NCI-H748 (cell line): ENCODE results near the gene SNX24.
A peak's percentile ranks its signal among the peaks of the same experiment; 100 is the strongest.
"Not testable (repeated sequence)": the region's sequence is repeated elsewhere in the genome, so short reads cannot be mapped to it uniquely, and the experiment has no call there.

Experiments used
- DNase-seq: peaks from one replicate; lab custom pipeline; 2025; ENCODE audit not compliant: unreplicated experiment; lab: John Stamatoyannopoulos, UW

Gene SNX24, protein sequence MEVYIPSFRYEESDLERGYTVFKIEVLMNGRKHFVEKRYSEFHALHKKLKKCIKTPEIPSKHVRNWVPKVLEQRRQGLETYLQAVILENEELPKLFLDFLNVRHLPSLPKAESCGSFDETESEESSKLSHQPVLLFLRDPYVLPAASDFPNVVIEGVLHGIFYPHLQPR

GRCh38 chr5:122845229-122846050, at the start of gene SNX24:
TSS of gene SNX24 (plus strand) at chr5:122845613. CDS start at chr5:122845634, 21 bp downstream.
- peak; percentile 93 for DNase-seq

DNA sequence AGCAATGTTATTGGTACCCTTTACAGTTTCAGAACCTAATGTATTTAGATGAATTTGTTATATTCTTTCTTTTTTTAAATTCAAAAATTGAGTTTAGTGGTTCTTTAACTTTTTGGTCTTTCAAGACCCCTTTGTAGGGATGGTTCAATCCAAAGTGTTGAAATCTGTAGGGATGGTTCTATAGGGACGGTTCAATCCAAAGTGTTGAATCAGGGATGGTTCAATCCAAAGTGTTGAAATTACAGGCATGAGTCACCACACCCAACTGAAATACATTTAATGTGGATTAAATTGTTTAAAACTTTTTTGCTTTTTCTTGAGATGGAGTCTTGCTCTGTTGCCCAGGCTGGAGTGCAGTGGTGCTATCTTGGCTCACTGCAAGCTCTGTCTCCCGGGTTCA, 39.9 kb upstream of the SNX24 start:
- DNase-seq = no peak

GRCh38 chr5:122810405-122810804, 35.0 kb upstream of the SNX24 start:
- DNase-seq = no peak

DNA sequence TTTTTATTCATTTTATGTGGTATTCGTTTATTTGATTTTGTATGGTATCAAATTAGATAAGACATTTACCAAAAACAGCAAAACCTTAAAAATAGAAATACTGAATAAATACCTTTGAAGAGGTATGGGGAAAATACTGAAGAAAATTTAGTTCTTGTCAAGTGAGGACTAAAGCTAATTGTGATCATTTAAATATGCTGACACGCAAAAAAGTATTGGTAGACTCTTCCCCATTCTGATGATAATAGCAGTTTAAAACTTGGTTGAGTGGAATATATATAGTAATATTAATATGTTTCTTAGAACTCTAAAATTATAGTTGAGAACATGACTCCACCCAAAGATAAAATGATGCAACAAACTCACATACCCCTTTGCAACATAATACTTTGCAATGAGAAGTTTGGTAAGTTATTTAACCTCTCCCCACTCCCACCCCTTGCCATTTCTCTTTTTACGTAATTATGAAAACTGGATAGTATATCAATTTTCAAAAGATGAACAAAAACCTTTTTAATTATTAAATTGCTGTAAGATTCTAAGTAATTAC, 30.1 kb upstream of the SNX24 start:
- DNase-seq = no peak

DNA sequence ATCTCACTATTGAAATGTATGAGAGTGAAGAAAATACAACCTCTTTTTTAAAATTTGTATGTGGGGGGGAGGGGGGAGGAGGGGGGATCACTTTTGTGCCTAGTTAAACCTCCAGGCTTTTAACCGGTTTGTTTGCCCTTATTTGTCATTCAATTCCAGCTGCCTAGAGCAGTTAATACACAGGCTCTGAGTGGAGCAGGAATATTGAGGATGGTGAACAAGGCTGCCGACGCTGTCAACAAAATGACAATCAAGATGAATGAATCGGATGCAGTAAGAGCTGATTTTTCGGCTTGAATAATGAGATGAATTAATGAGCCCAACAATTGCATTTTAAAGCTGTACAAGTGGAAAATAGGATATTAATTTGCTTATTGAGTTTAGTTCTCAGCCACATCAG, 28.7 kb upstream of the SNX24 start:
- DNase-seq = peak; percentile 73

DNA sequence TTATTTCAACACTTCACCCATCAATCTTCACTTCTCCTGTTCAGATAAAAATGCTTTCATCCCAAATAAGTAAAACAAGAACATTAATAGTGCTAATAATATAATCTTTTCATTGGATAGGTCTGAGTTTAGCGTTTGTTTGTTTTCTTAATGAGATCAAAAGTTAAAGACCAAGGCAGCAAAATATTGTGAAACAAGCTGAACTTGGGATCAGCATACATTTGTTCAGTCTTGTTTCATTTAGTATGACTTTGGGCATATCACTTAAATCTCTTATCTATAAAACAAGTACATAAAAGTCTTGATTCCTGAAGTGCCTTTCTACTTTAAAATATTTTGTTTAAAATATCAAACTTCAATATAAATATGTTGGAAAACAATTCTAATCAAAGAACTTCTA, 13.4 kb upstream of the SNX24 start:
- DNase-seq = no peak

DNA sequence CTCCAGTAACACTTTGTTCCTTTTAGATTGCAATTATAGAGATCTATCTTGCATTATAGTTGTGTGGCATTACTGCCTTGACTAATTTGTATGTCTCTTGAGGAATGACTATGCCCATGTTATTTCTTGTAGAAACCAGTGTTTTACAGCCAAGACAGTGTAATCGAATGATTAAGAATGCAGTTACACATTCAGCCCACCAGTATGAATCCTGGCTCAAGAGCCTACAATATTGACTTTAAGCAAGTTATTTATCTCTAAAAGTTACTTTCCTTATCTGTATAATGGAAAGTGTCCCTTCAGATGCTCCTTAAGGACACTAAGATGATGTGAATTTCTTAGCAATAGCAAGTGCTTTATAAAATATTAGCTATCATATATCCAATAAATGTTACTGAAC, 9.7 kb upstream of the SNX24 start:
- no peak for DNase-seq

- DNase-seq = no peak
These were observed 8.5 kb upstream of the SNX24 start for GRCh38 chr5:122836947-122837346.

DNA sequence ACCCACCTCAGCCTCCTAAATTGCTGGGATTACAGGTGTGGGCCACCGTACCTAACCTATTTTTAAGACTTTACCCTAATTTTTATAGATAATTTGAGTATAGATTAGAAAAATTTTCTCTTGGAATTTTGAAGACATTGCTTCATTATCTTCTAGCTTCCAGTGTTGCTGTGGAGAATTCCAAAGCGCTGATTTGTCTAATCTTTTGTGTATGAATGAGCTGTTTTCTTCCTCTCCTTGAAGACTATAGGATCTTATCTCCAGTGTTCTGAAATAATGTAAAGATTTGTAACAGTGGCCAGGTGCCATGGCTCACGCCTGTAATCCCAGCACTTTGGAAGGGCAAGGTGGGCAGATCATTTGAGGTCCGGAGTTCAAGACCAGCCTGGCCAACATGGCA, 5.7 kb upstream of the SNX24 start:
- no peak for DNase-seq

GRCh38 chr5:122842016-122842580, 3.3 kb upstream of the SNX24 start:
- DNase-seq = no peak

- peak; percentile 40 for DNase-seq
These were observed 1.1 kb upstream of the SNX24 start for GRCh38 chr5:122844136-122844909.

DNA sequence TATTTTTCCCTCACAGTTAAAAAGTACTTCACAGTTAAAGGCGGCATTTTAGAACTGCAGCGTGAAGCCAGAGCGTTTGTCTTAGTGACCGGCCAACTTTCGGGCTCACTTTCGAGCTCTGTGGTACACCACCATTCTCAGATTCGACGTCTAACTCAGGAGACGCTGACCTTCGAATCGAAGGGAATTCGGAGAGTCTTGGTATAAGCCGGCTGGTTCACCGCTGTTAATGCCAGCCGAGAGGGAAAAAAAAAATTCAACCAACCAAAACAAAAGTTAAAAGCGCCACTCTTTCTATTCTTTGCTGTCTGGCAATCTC, 544 bp upstream of the SNX24 start:
- no peak for DNase-seq

DNA sequence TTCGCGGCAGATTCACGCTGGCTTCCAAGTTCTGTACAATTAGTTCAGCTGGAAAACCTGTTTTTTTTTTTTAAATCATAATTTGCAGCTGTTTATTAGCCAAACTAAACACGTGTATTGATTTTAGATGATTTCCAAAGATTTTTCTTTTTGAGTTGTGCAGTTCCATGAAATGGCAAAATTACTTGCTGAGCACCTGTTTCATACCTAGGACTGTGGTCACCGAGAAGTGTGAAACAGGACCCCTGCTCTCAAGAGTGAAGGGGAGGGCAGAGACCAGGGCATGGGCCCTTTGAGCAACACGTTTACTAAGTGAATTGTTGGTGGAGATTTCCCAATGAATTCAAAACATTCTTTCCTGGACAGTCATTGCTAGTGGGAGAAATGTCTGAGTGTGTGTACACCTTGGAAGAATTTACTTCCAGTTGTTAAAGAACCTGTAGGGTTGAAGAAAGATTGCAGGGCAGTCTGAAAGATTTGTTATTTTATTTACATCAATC, 688 bp downstream of the SNX24 start:
- DNase-seq = peak; percentile 67

- DNase-seq = peak; percentile 9
These were observed 2.3 kb downstream of the SNX24 start for GRCh38 chr5:122847687-122848081.

DNA sequence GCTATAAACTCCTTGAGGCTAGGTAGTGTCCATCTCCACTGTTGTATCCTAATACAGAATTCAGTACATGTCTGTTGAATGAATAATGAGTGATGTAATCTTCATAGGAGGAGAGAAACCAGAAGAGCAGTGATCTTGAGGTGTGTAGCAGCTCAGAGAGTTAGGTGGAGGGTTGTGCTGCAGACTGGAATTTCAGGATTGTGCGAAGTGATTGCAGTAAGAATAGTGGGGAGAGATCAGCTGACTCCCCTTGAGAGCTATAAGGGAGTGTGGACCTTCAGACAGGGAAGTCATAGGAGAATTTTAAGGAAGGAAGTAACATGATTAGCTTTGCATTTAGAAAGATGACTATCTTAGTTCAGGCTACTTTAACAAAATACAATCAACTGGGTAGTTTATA, 4.4 kb downstream of the SNX24 start:
- DNase-seq = no peak

GRCh38 chr5:122857538-122857937, 12.1 kb downstream of the SNX24 start:
- not testable (repeated sequence) for DNase-seq

DNA sequence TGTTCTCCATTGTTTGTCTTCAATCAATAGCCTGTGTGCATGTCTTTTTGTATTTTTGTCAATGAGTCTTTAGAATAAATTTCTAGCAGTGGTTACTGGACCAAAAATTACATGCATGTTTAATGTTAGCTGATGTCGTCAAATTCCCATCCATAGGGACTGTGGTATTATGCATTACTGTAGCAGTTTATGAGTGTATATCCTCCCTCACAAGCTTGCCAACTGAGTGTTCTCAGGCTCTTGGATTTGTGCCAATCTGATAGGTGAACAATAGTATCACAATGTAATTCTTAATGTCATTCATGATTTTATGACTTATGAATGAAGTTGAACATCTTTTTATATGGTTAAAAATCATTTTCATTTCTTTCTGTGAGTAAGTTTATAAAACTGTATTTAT, 13.0 kb downstream of the SNX24 start:
- DNase-seq = peak; percentile 49

DNA sequence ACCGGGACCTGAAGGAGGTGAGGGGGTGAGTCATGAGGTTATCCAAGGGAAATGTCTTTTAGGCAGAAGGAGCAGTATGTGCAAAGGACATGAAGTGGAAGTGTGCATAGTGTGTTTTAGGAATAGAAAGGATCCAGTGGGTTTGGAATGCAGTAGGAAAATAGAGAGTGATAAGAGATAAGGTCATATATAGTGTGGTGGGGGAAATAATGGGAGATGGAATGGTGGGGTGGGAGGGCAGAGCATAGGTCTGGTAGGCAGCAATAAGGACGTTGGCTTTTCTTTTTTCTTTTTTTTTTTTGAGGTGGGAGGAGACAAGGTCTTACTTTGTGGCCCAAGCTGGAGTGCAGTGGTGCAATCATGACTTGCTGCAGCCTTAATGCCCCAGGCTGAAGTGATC, 17.8 kb downstream of the SNX24 start:
- DNase-seq = no peak

- no peak for DNase-seq
These were observed 18.3 kb downstream of the SNX24 start for GRCh38 chr5:122863721-122864120.

- DNase-seq = no peak
These were observed 19.0 kb downstream of the SNX24 start for GRCh38 chr5:122864400-122864799.

- no peak for DNase-seq
These were observed 19.4 kb downstream of the SNX24 start for GRCh38 chr5:122864842-122865241.
